Prostate gland (tissue), 2 donors: Measurements from ENCODE around the gene SLFN12L. TPM values are rescaled to one million over a fixed set of nuclear protein-coding genes. Genes with fewer than 3 reads are reported as not detected.

ENCODE experiments used
- DNase-seq: peaks from one replicate; pipeline ENCODE4 v3.0.0-alpha.2; 2019; ENCODE audit warnings: low spot score
- H3K27ac ChIP-seq, 2 donors: fragments of 200-600 bp; sonication (generic); 2 replicates each; pipeline ENCODE4 v1.5.1; 2017 to 2019
- H3K27me3 ChIP-seq: fragments of 200-600 bp; sonication (generic); replicated peaks from 2 replicates; pipeline ENCODE4 v1.5.1; 2019; ENCODE audit not compliant: insufficient read depth
- H3K36me3 ChIP-seq, 2 donors: fragments of 200-600 bp; sonication (generic); 1 replicate in 1 of 2; 2 replicates in 1 of 2; pipeline versions ENCODE4 v1.5.1 to v1.8.1; 2017 to 2019
- H3K4me1 ChIP-seq: fragments of 200-600 bp; sonication (generic); replicated peaks from 2 replicates; pipeline ENCODE4 v1.5.1; 2019
- H3K4me3 ChIP-seq, 2 donors: fragments of 200-600 bp; sonication (generic); 2 replicates each; pipeline ENCODE4 v1.5.1; 2017 to 2019
- H3K9me3 ChIP-seq: fragments of 200-600 bp; sonication (generic); 2 replicates; pipeline ENCODE4 v1.5.1; 2017
- POLR2A ChIP-seq: fragments of 450-650 bp; IDR thresholded peaks from one replicate; pipeline ENCODE4 v1.6.1; 2016; ENCODE audit warnings: antibody characterized with exemption, mild to moderate bottlenecking
- POLR2AphosphoS5 ChIP-seq: sonication (generic); formaldehyde crosslinking; IDR thresholded peaks from one replicate; pipeline ENCODE4 v1.6.1; 2017; ENCODE audit warnings: antibody characterized with exemption
- WGBS: methylation state at CpG from one replicate; pipeline ENCODE4 v1.1.5; 2018; 5-methylcytosine and 5-hydroxymethylcytosine counted together
- intact Hi-C: fragments of 100-400 bp; cut with DNase I; formaldehyde crosslinking; loops from one replicate; pipeline ENCODE4 v1.14.2; 2022
- total RNA-seq, 2 donors: library from RNA; depleted of rRNA; stranded (reverse); fragments of >200 nt; gene quantifications; one replicate each; pipeline ENCODE4 v1.1.0, GENCODE V29; 2016
- TF ChIP-seq, protein P1 (sequence below), 4 experiments: fragments of 200-600 bp in 2 of 4; fragments of 450-650 bp in 2 of 4; sonication (generic) in 2 of 4; IDR thresholded peaks; 1 replicate in 3 of 4; 2 replicates in 1 of 4; pipeline ENCODE4 v1.5.1; 2016 to 2019; ENCODE audit warnings: antibody characterized with exemption in 4 of 4, mild to moderate bottlenecking in 2 of 4, moderate library complexity in 2 of 4

SLFN12L gene
- total RNA-seq, 2 donors from 2014 or later, result 0.23 to 1.2 TPM

DNA sequence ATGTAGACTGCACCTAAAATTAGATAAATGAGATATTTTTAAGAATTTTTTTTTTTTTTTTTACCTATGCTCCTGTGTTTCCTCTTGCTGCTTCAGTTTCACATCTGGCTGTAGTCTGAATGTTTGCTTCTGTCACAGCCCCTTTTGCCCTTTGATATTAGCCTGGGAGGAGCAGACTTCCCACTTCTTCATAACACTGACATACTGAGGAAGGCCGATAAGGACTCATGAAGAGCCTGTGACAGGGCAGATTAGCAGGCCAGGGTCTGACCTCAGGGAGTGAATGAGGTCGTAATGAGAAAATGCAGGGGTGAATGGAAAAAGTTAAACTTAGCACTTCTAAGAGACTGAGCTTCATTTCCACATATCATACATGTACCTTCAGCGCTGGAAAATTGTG, 23.2 kb upstream of the SLFN12L start, which contains the start of gene SLFN14:
TSS of gene SLFN14 (minus strand) at position 117 of the 400 bp plus-strand sequence. CDS start 2,757 bp downstream, outside the sequence.
- intact Hi-C loops, result loop anchor here (10.0 kb wide), 1 partner anchor 596 kb away; the partner anchor contains the start of genes CCT6B and ZNF830
- H3K27me3 ChIP-seq, result no peaks in the 10 kb centered on the region
- no peaks in the 10 kb centered on the region for H3K4me1 ChIP-seq
- no peak within 1 kb of the TSS for H3K4me3 ChIP-seq
- no peaks in the 10 kb centered on the region for H3K36me3 ChIP-seq
- H3K27ac ChIP-seq, result no peak within 1 kb of the TSS
- H3K9me3 ChIP-seq, result no peaks in the 10 kb centered on the region
- DNase-seq, result no peak
- TF ChIP-seq POLR2A (no peak), POLR2AphosphoS5 (no peak)
- TF ChIP-seq, protein P1, sequence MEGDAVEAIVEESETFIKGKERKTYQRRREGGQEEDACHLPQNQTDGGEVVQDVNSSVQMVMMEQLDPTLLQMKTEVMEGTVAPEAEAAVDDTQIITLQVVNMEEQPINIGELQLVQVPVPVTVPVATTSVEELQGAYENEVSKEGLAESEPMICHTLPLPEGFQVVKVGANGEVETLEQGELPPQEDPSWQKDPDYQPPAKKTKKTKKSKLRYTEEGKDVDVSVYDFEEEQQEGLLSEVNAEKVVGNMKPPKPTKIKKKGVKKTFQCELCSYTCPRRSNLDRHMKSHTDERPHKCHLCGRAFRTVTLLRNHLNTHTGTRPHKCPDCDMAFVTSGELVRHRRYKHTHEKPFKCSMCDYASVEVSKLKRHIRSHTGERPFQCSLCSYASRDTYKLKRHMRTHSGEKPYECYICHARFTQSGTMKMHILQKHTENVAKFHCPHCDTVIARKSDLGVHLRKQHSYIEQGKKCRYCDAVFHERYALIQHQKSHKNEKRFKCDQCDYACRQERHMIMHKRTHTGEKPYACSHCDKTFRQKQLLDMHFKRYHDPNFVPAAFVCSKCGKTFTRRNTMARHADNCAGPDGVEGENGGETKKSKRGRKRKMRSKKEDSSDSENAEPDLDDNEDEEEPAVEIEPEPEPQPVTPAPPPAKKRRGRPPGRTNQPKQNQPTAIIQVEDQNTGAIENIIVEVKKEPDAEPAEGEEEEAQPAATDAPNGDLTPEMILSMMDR (IDR thresholded peaks at IDR 0.05), result no peak
- WGBS, result 64% methylated on average over 3 of the region's 3 CpGs

DNA sequence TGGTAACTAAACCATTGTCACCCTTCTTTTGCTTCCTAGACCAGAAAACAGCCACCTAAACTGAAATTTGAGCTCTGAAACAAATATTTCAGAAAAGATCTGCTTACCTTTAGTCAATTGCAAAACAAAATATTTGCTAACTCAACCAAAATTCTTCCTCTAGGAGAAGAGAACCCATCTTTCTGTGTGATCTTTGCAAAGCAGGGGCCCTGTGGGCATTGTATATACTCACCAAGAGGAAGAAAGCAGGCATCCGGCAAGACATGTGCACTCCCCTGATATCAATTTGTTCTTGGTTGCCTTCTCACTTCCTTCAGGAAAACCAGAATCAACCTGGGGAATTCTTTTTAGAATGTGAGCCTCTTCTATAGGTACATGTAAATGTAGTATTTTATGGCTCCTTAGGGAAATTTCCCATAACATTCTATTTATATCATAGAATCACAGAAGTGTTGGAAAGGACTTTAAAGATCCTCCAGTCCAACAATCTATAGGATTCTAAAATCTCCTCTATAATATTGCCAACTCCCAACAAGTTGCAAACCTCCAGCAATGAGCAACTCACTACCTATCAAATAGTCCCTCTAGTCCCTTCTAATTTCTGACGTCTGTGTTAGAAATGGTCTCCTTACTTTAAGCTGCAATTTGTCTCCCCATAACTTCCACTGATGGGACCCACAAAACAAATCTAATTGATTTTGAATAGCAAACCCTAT, 22.2 kb upstream of the SLFN12L start:
- WGBS, result 72% methylated on average over 2 of the region's 2 CpGs
- H3K36me3 ChIP-seq, result no peaks in the 10 kb centered on the region
- no peaks in the 10 kb centered on the region for H3K4me1 ChIP-seq
- no peak overlapping the region for H3K4me3 ChIP-seq
- no peak overlapping the region for H3K27ac ChIP-seq
- intact Hi-C loops, result loop anchor here (10.0 kb wide), 1 partner anchor 595 kb away; the partner anchor contains the start of genes CCT6B and ZNF830
- no peak for DNase-seq
- no peaks in the 10 kb centered on the region for H3K9me3 ChIP-seq
- no peaks in the 10 kb centered on the region for H3K27me3 ChIP-seq
- TF ChIP-seq POLR2A (no peak), POLR2AphosphoS5 (no peak)
- TF ChIP-seq, protein P1 (IDR thresholded peaks at IDR 0.05), result no peak

DNA sequence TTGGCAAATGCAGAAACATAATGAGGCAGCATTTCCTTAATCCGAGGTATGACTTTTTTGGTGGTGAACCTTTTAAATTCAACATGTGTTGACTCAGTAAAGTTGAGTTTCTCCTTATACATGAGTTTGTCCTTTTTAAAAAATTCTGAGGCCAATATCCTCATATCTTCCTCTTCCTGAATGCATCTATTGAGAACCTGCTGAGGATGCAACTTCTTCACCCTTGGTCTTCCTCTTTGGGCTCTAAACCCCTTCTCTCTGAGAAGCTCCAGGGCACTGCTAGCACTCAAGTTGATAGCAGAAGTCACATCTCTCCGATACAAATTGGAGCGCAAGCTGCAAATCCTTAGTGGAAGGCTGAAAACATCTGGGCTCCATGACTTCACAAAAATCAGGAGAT, 19.9 kb upstream of the SLFN12L start:
- WGBS, result 87% methylated on average over 3 of the region's 3 CpGs
- no peak overlapping the region for H3K27ac ChIP-seq
- intact Hi-C loops, result no loop called here
- H3K27me3 ChIP-seq, result no peaks in the 10 kb centered on the region
- TF ChIP-seq, protein P1 (IDR thresholded peaks at IDR 0.05), result no peak
- no peak for TF ChIP-seq POLR2AphosphoS5
- no peak for TF ChIP-seq POLR2A
- no peak overlapping the region for H3K4me3 ChIP-seq
- H3K9me3 ChIP-seq, result no peaks in the 10 kb centered on the region
- H3K36me3 ChIP-seq, result no peaks in the 10 kb centered on the region
- no peaks in the 10 kb centered on the region for H3K4me1 ChIP-seq
- DNase-seq, result no peak

DNA sequence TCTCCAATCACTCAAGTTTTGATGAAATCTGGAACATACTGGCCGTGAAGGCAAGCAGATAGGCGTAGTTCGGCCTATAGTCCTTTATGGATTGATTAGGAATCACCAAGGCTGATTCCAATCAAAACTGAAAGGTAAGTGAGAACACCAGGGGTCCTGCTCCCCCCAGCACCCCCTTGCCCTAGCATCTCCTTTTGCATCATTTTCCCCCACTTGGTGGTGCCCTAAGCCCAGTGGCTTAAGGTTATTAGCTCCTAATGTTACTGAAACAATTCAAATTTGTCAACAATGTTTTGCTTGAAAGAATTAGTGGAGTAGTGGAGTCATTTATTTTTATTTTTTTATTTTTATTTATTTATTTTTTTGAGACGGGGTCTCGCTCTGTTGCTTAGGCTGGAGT, 18.2 kb upstream of the SLFN12L start:
- 81% methylated on average over 5 of the region's 5 CpGs for WGBS
- intact Hi-C loops, result no loop called here
- H3K4me3 ChIP-seq, result no peak overlapping the region
- no peaks in the 10 kb centered on the region for H3K9me3 ChIP-seq
- no peaks in the 10 kb centered on the region for H3K4me1 ChIP-seq
- no peak overlapping the region for H3K27ac ChIP-seq
- H3K36me3 ChIP-seq, result no peaks in the 10 kb centered on the region
- no peak for DNase-seq
- H3K27me3 ChIP-seq, result no peaks in the 10 kb centered on the region
- no peak for TF ChIP-seq POLR2AphosphoS5
- TF ChIP-seq, protein P1 (IDR thresholded peaks at IDR 0.05), result no peak
- TF ChIP-seq POLR2A, result no peak

DNA sequence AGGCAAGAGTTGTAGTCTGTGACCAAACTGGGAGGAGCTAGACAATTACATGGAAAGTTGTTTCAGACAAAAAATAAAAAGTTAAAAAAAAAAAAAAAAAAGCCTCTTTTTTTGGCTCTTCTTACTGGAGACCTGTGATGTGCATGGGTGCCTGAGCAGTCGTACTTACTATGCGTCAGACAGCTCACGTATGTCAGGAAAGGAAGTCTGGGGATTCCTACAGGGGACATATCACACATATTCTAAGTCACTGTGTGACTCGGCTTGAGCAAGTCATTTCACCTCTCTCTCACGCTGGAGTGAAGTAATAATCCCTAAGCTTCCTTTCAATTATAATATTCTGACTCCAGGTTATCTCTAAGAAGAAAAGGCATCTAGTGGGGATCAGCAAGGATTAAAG, 17.2 kb upstream of the SLFN12L start:
- WGBS, result 75% methylated on average over 5 of the region's 5 CpGs
- TF ChIP-seq POLR2A (no peak), POLR2AphosphoS5 (no peak)
- TF ChIP-seq, protein P1 (IDR thresholded peaks at IDR 0.05), result no peak
- Histone ChIP-seq H3K27me3 (no peaks in the 10 kb centered on the region), H3K27ac (no peak overlapping the region), H3K9me3 (no peaks in the 10 kb centered on the region), H3K36me3 (no peaks in the 10 kb centered on the region), H3K4me1 (no peaks in the 10 kb centered on the region), H3K4me3 (no peak overlapping the region)
- DNase-seq, result no peak
- intact Hi-C loops, result no loop called here
